ENCODE data around the gene SNX15. TPM values are rescaled to one million over a fixed set of nuclear protein-coding genes. Genes with fewer than 3 reads are reported as not detected.

SNX15 gene
- total RNA-seq, 1 donor = 17.4 TPM

GRCh38 chr11:65055538-65055937 lies 28.3 kb downstream of the SNX15 start:
- H3K4me3 ChIP-seq (ENCODE audit: low read depth, low read length) = no peak overlapping the region
- no peak for DNase-seq (ENCODE audit: low read depth)
- no peak for TF ChIP-seq CTCF (IDR thresholded peaks at IDR 0.05; ENCODE audit: insufficient read depth, low read length)

- DNase-seq (ENCODE audit: low read depth) = no peak
- H3K4me3 ChIP-seq (ENCODE audit: low read depth, low read length) = no peak overlapping the region
- no peak for TF ChIP-seq CTCF (IDR thresholded peaks at IDR 0.05; ENCODE audit: insufficient read depth, low read length)
These were observed 29.8 kb downstream of the SNX15 start for GRCh38 chr11:65056999-65057398.

- no peak for DNase-seq (ENCODE audit: low read depth)
- H3K4me3 ChIP-seq (ENCODE audit: low read depth, low read length) = no peak overlapping the region
- TF ChIP-seq CTCF (IDR thresholded peaks at IDR 0.05; ENCODE audit: insufficient read depth, low read length) = no peak
These were observed 30.3 kb downstream of the SNX15 start for GRCh38 chr11:65057526-65057925.

- no peak for DNase-seq (ENCODE audit: low read depth)
- TF ChIP-seq CTCF (IDR thresholded peaks at IDR 0.05; ENCODE audit: insufficient read depth, low read length) = no peak
- no peak overlapping the region for H3K4me3 ChIP-seq (ENCODE audit: low read depth, low read length)
These were observed 30.8 kb downstream of the SNX15 start for GRCh38 chr11:65058012-65058411.

GRCh38 chr11:65058419-65059054 lies 31.3 kb downstream of the SNX15 start, which contains the start of gene NAALADL1:
Gene NAALADL1, minus strand, starts transcription at chr11:65058553. Its CDS starts 32 bp downstream, at chr11:65058521.
- TF ChIP-seq CTCF (IDR thresholded peaks at IDR 0.05; ENCODE audit: insufficient read depth, low read length) = no peak
- DNase-seq (ENCODE audit: low read depth) = no peak
- no peak within 1 kb of the TSS for H3K4me3 ChIP-seq (ENCODE audit: low read depth, low read length)

GRCh38 chr11:65059523-65059922 lies 32.3 kb downstream of the SNX15 start:
- DNase-seq (ENCODE audit: low read depth) = no peak
- TF ChIP-seq CTCF (IDR thresholded peaks at IDR 0.05; ENCODE audit: insufficient read depth, low read length) = no peak
- H3K4me3 ChIP-seq (ENCODE audit: low read depth, low read length) = no peak overlapping the region
